ENCODE data around the gene GALNT10.

Gene GALNT10

DNA sequence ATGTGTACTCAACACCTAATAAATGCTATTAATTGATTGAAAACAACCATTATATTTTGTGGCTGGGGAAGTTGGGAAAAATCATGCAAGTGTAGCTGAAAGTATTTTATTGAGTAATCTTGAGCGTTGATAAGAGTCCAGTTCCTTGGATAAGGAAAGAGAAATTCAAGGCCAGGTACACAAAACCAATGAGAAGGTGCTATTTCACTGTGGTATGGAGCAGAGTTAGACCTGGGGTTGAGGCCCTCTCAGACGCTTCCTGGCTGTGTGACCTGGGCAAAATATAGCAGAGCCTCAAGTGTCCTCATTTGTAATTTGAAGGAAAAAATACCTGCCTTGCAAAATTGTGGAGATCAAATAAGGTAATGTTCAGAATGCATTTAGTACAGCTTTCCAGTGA lies 50.1 kb downstream of the GALNT10 start:
- Histone ChIP-seq H3K4me3 (ENCODE audit: low read depth, low read length) (no peak overlapping the region), H3K9me3 (ENCODE audit: severe bottlenecking) (peaks cover 8% of the 10 kb centered on the region), H3K27ac (no peak overlapping the region), H3K36me3 (no peaks in the 10 kb centered on the region), H3K27me3 (ENCODE audit: insufficient read depth, low read depth, severe bottlenecking) (no peaks in the 10 kb centered on the region)
- TF ChIP-seq, protein P1, sequence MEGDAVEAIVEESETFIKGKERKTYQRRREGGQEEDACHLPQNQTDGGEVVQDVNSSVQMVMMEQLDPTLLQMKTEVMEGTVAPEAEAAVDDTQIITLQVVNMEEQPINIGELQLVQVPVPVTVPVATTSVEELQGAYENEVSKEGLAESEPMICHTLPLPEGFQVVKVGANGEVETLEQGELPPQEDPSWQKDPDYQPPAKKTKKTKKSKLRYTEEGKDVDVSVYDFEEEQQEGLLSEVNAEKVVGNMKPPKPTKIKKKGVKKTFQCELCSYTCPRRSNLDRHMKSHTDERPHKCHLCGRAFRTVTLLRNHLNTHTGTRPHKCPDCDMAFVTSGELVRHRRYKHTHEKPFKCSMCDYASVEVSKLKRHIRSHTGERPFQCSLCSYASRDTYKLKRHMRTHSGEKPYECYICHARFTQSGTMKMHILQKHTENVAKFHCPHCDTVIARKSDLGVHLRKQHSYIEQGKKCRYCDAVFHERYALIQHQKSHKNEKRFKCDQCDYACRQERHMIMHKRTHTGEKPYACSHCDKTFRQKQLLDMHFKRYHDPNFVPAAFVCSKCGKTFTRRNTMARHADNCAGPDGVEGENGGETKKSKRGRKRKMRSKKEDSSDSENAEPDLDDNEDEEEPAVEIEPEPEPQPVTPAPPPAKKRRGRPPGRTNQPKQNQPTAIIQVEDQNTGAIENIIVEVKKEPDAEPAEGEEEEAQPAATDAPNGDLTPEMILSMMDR (IDR thresholded peaks at IDR 0.05; ENCODE audit: low read depth, low read length) = no peak
- no peak for DNase-seq

- Histone ChIP-seq H3K9me3 (ENCODE audit: severe bottlenecking) (peaks cover 8% of the 10 kb centered on the region), H3K36me3 (no peaks in the 10 kb centered on the region), H3K27me3 (ENCODE audit: insufficient read depth, low read depth, severe bottlenecking) (no peaks in the 10 kb centered on the region), H3K4me3 (ENCODE audit: low read depth, low read length) (no peak overlapping the region), H3K27ac (no peak overlapping the region)
- no peak for DNase-seq
- TF ChIP-seq, protein P1 (IDR thresholded peaks at IDR 0.05; ENCODE audit: low read depth, low read length) = no peak
Observed at GRCh38 chr5:154241021-154241420, 50.5 kb downstream of the GALNT10 start.

- TF ChIP-seq, protein P1 (IDR thresholded peaks at IDR 0.05; ENCODE audit: low read depth, low read length) = no peak
- Histone ChIP-seq H3K4me3 (ENCODE audit: low read depth, low read length) (no peak overlapping the region), H3K9me3 (ENCODE audit: severe bottlenecking) (peaks cover 8% of the 10 kb centered on the region), H3K36me3 (no peaks in the 10 kb centered on the region), H3K27me3 (ENCODE audit: insufficient read depth, low read depth, severe bottlenecking) (no peaks in the 10 kb centered on the region), H3K27ac (no peak overlapping the region)
- peak; percentile 64 for DNase-seq
Observed at GRCh38 chr5:154242442-154242841, 51.9 kb downstream of the GALNT10 start.

GRCh38 chr5:154242964-154243376 lies 52.4 kb downstream of the GALNT10 start:
- DNase-seq = no peak
- Histone ChIP-seq H3K27ac (no peak overlapping the region), H3K4me3 (ENCODE audit: low read depth, low read length) (no peak overlapping the region), H3K27me3 (ENCODE audit: insufficient read depth, low read depth, severe bottlenecking) (no peaks in the 10 kb centered on the region), H3K36me3 (no peaks in the 10 kb centered on the region), H3K9me3 (ENCODE audit: severe bottlenecking) (peaks cover 8% of the 10 kb centered on the region)
- TF ChIP-seq, protein P1 (IDR thresholded peaks at IDR 0.05; ENCODE audit: low read depth, low read length) = no peak

DNA sequence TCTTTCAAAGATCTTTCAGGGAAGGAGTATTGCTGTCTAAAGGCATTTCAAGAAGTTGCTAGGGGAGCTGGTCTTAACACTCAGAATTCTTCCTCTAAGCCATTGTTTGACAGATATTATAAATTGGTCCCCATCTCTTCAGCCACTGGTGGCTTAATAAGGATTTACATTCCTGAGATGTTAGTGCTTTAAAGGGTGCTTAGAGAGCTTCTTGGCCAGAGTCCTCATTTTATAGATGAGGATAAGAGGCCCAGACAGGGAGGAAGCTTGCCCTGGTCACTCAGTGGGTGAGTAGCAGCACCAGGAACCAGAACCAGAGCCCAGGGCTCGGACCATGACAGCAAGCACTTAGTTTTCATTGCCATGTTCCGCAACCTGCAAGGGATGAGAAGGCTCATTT lies 53.2 kb downstream of the GALNT10 start:
- H3K9me3 ChIP-seq (ENCODE audit: severe bottlenecking) = peaks cover 8% of the 10 kb centered on the region
- TF ChIP-seq, protein P1 (IDR thresholded peaks at IDR 0.05; ENCODE audit: low read depth, low read length) = no peak
- DNase-seq = no peak
- no peaks in the 10 kb centered on the region for H3K36me3 ChIP-seq
- no peak overlapping the region for H3K27ac ChIP-seq
- no peaks in the 10 kb centered on the region for H3K27me3 ChIP-seq (ENCODE audit: insufficient read depth, low read depth, severe bottlenecking)
- no peak overlapping the region for H3K4me3 ChIP-seq (ENCODE audit: low read depth, low read length)

DNA sequence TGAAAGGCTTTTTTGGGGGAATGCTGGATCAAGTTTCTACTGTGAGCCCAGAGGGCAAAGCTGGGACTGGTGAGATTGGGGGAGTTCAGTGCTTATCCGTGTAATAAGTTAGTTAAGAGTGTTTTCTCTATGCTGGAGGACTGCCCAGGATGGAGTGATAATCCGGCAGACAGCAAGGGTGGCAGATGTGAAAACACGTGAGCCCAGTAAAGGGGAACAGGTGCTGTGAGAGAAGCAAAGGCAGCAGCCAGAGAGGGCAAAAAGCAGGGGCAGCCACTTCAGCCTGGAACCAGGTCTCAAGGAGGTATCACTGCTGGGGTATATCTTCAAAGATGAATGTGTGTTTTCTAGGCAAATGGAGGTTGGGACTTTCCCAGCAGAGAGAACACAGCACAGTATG lies 53.9 kb downstream of the GALNT10 start:
- Histone ChIP-seq H3K36me3 (no peaks in the 10 kb centered on the region), H3K27me3 (ENCODE audit: insufficient read depth, low read depth, severe bottlenecking) (no peaks in the 10 kb centered on the region), H3K9me3 (ENCODE audit: severe bottlenecking) (peaks cover 8% of the 10 kb centered on the region), H3K4me3 (ENCODE audit: low read depth, low read length) (no peak overlapping the region), H3K27ac (no peak overlapping the region)
- TF ChIP-seq, protein P1 (IDR thresholded peaks at IDR 0.05; ENCODE audit: low read depth, low read length) = no peak
- DNase-seq = peak; percentile 17

Measured in WERI-Rb-1 (cell line).